ENCODE data around the gene C4orf50. TPM values are rescaled to one million over a fixed set of nuclear protein-coding genes. Genes with fewer than 3 reads are reported as not detected.
A peak's percentile ranks its signal among the peaks of the same experiment; 100 is the strongest.

Gene C4orf50
- total RNA-seq, 1 donor: not detected

- H3K4me3 ChIP-seq (ENCODE audit: low read depth, low read length): no peak overlapping the region
- TF ChIP-seq CTCF (IDR thresholded peaks at IDR 0.05; ENCODE audit: insufficient read depth, low read depth, low read length): peak; percentile 76
- DNase-seq (ENCODE audit: low read depth): peak; percentile 26
Measured at GRCh38 chr4:6019316-6020263, 1.4 kb upstream of the C4orf50 start.

GRCh38 chr4:6017800-6018199, 431 bp downstream of the C4orf50 start:
- no peak for TF ChIP-seq CTCF (IDR thresholded peaks at IDR 0.05; ENCODE audit: insufficient read depth, low read depth, low read length)
- no peak for DNase-seq (ENCODE audit: low read depth)
- no peak overlapping the region for H3K4me3 ChIP-seq (ENCODE audit: low read depth, low read length)

- TF ChIP-seq CTCF (IDR thresholded peaks at IDR 0.05; ENCODE audit: insufficient read depth, low read depth, low read length): no peak
- no peak for DNase-seq (ENCODE audit: low read depth)
- H3K4me3 ChIP-seq (ENCODE audit: low read depth, low read length): no peak overlapping the region
Measured at GRCh38 chr4:6017030-6017429, 1.2 kb downstream of the C4orf50 start.

GRCh38 chr4:6013564-6013963, 4.7 kb downstream of the C4orf50 start:
- H3K4me3 ChIP-seq (ENCODE audit: low read depth, low read length): no peak overlapping the region
- no peak for TF ChIP-seq CTCF (IDR thresholded peaks at IDR 0.05; ENCODE audit: insufficient read depth, low read depth, low read length)
- DNase-seq (ENCODE audit: low read depth): no peak

GRCh38 chr4:6012200-6012599, 6.0 kb downstream of the C4orf50 start:
- no peak for TF ChIP-seq CTCF (IDR thresholded peaks at IDR 0.05; ENCODE audit: insufficient read depth, low read depth, low read length)
- DNase-seq (ENCODE audit: low read depth): no peak
- H3K4me3 ChIP-seq (ENCODE audit: low read depth, low read length): no peak overlapping the region

- no peak for TF ChIP-seq CTCF (IDR thresholded peaks at IDR 0.05; ENCODE audit: insufficient read depth, low read depth, low read length)
- no peak for DNase-seq (ENCODE audit: low read depth)
- H3K4me3 ChIP-seq (ENCODE audit: low read depth, low read length): no peak overlapping the region
Measured at GRCh38 chr4:6011686-6012085, 6.5 kb downstream of the C4orf50 start.
